Endothelial cell of umbilical vein (primary cell): ENCODE results near the gene SLAIN2. TPM values are rescaled to one million over a fixed set of nuclear protein-coding genes. Genes with fewer than 3 reads are reported as not detected.
"Not testable (repeated sequence)": the region's sequence is repeated elsewhere in the genome, so short reads cannot be mapped to it uniquely, and the experiment has no call there.

Experiments
- BruUV-seq: library from RNA; stranded (reverse); fragments of 400-500 nt; replicated peaks from 2 replicates; lab custom pipeline; 2021; lab: Mats Ljungman, UMichigan
- CTCF ChIA-PET: fragments of 300-600, 350-600 bp; sonication (Branson Sonifier 250); formaldehyde crosslinking; loops from one replicate; lab custom pipeline; 2021; ENCODE audit warnings: antibody characterized with exemption, inconsistent platforms; lab: Charles Lee
- POLR2A ChIA-PET: fragments of 300-600, 350-600 bp; sonication (Branson Sonifier 250); formaldehyde crosslinking; loops from one replicate; lab custom pipeline; 2021; ENCODE audit warnings: antibody characterized with exemption, inconsistent platforms; lab: Charles Lee
- DNase-seq: peaks from one replicate; pipeline ENCODE4 v3.0.0-alpha.2; 2011; ENCODE audit warnings: low read depth, low spot score
- FAIRE-seq: peaks from 2 replicates; lab custom pipeline; 2011; peaks lifted over from hg19 to GRCh38; lab: Jason Lieb, UNC
- H2AFZ ChIP-seq: 2 replicates; pipeline ENCODE4 v1.6.0; 2012; ENCODE audit warnings: low read depth, low read length, control low read depth, inconsistent platforms
- H3K27ac ChIP-seq: 2 replicates; pipeline ENCODE4 v1.5.1; 2011; ENCODE audit warnings: low read depth, mild to moderate bottlenecking, control low read depth, low read length, moderate library complexity; ENCODE audit not compliant: insufficient read depth
- H3K27me3 ChIP-seq, 2 experiments: 2 replicates each; pipeline versions ENCODE4 v1.6.0 to v1.6.1; 2011; ENCODE audit warnings: low read length in 2 of 2, mixed read lengths in 1 of 2; ENCODE audit not compliant: control insufficient read depth in 2 of 2, insufficient read depth in 2 of 2
- H3K36me3 ChIP-seq, 2 experiments: 2 replicates in 1 of 2; 3 replicates in 1 of 2; pipeline ENCODE4 v1.5.1; 2011; ENCODE audit warnings: low read length in 2 of 2, mild to moderate bottlenecking in 1 of 2, moderate library complexity in 1 of 2; ENCODE audit not compliant: control insufficient read depth in 2 of 2, insufficient read depth in 2 of 2; ENCODE audit errors: extremely low read depth in 1 of 2
- H3K4me1 ChIP-seq: 3 replicates; pipeline ENCODE4 v1.5.1; 2011; ENCODE audit warnings: mild to moderate bottlenecking, low read length; ENCODE audit not compliant: control insufficient read depth, insufficient read depth; ENCODE audit errors: extremely low read depth
- H3K4me2 ChIP-seq: 2 replicates; pipeline ENCODE4 v1.6.1; 2011; ENCODE audit warnings: low read length, control low read depth, mixed read lengths; ENCODE audit not compliant: insufficient read depth
- H3K4me3 ChIP-seq, 3 experiments: fragments of 200-600 bp in 1 of 3; sonication (generic), shearing (Covaris generic) in 1 of 3; replicated peaks in 1 of 3; 2 replicates each; pipeline ENCODE4 v1.5.1; 2011 to 2016; ENCODE audit warnings: control low read depth in 3 of 3, low read length in 3 of 3, mild to moderate bottlenecking in 2 of 3, inconsistent platforms in 1 of 3, low read depth in 1 of 3, moderate library complexity in 1 of 3; ENCODE audit not compliant: insufficient read depth in 1 of 3
- H3K79me2 ChIP-seq: 2 replicates; pipeline ENCODE4 v1.6.0; 2012; ENCODE audit warnings: low read length, inconsistent platforms; ENCODE audit not compliant: control insufficient read depth, insufficient read depth
- H3K9ac ChIP-seq: replicated peaks from 2 replicates; pipeline ENCODE3; 2011; ENCODE audit warnings: low read length, control low read depth; ENCODE audit not compliant: insufficient read depth; ENCODE audit errors: extremely low read depth
- H3K9me1 ChIP-seq: replicated peaks from 3 replicates; pipeline ENCODE4 v1.6.0; 2011; ENCODE audit warnings: mild to moderate bottlenecking, low read length; ENCODE audit not compliant: control insufficient read depth, insufficient read depth; ENCODE audit errors: extremely low read depth
- H3K9me3 ChIP-seq: replicated peaks from 2 replicates; pipeline ENCODE4 v1.5.1; 2012; ENCODE audit warnings: low read length, inconsistent platforms; ENCODE audit not compliant: control insufficient read depth, insufficient read depth
- H4K20me1 ChIP-seq: replicated peaks from 2 replicates; pipeline ENCODE3; 2011; ENCODE audit warnings: mild to moderate bottlenecking, low read length; ENCODE audit not compliant: control insufficient read depth, insufficient read depth; ENCODE audit errors: extremely low read depth
- CTCF ChIP-seq, 2 donors: IDR thresholded peaks; 1 replicate in 1 of 2; 2 replicates in 1 of 2; pipeline ENCODE4 v1.5.1; 2011; ENCODE audit warnings: low read length in 2 of 2, mild to moderate bottlenecking in 2 of 2, moderate library complexity in 2 of 2, control low read depth in 1 of 2, inconsistent platforms in 1 of 2, low read depth in 1 of 2; ENCODE audit not compliant: insufficient read depth in 1 of 2; ENCODE audit errors: extremely low read depth in 1 of 2
- EZH2 ChIP-seq: IDR thresholded peaks from 2 replicates; pipeline ENCODE4 v1.6.1; 2012; ENCODE audit warnings: borderline replicate concordance, low read depth, mild to moderate bottlenecking, moderate library complexity, low read length, inconsistent platforms; ENCODE audit not compliant: severe bottlenecking
- FOS ChIP-seq: IDR thresholded peaks from 2 replicates; pipeline ENCODE4 v1.6.1; 2011; ENCODE audit warnings: mild to moderate bottlenecking, low read length, moderate library complexity, borderline replicate concordance; ENCODE audit not compliant: insufficient read depth
- GATA2 ChIP-seq: IDR thresholded peaks from 2 replicates; pipeline ENCODE4 v1.7.0; 2011; ENCODE audit warnings: low read depth, mild to moderate bottlenecking, moderate library complexity, mixed read lengths, low read length; ENCODE audit not compliant: insufficient read length, insufficient read depth
- JUN ChIP-seq: IDR thresholded peaks from 2 replicates; pipeline ENCODE4 v1.6.1; 2011; ENCODE audit warnings: borderline replicate concordance, low read depth; ENCODE audit not compliant: insufficient read length, insufficient read depth
- MAX ChIP-seq: IDR thresholded peaks from 2 replicates; pipeline ENCODE4 v1.6.1; 2011; ENCODE audit not compliant: insufficient read depth, insufficient read length
- MYC ChIP-seq: IDR thresholded peaks from one replicate; pipeline ENCODE4 v1.6.1; 2011; ENCODE audit warnings: mild to moderate bottlenecking, low read depth, low read length
- POLR2A ChIP-seq: IDR thresholded peaks from 2 replicates; pipeline ENCODE4 v1.6.1; 2012; ENCODE audit warnings: low read depth, mild to moderate bottlenecking, control low read depth, low read length
- POLR2AphosphoS5 ChIP-seq: IDR thresholded peaks from 2 replicates; pipeline ENCODE4 v1.6.1; 2012; ENCODE audit warnings: low read depth, mild to moderate bottlenecking, control low read depth, low read length, moderate library complexity; ENCODE audit not compliant: insufficient read depth
- dilution Hi-C: fragments of 300-500 bp; cut with MboI; formaldehyde crosslinking; loops from one replicate; pipeline ENCODE4 v1.15.0; 2019; ENCODE audit warnings: low sequenced_read_pairs; ENCODE audit not compliant: extremely low pct_ligation_motif_present
- intact Hi-C: fragments of 100-400 bp; cut with micrococcal nuclease; formaldehyde crosslinking; loops from one replicate; pipeline ENCODE4 v1.10.0; 2022
- polyA plus RNA-seq, 4 experiments: library from polyadenylated mRNA; depleted of rRNA in 3 of 4; stranded (reverse) in 3 of 4; unstranded in 1 of 4; fragments of >200 nt; gene quantifications; 2 replicates each; pipeline versions ENCODE4 v1.2.1 to v1.2.3, GENCODE V29; 2011 to 2012; ENCODE audit warnings: missing spikeins in 1 of 4
- total RNA-seq: library from RNA; stranded (reverse); gene quantifications from 2 replicates; pipeline ENCODE4 v1.2.3, GENCODE V29; 2021

The SLAIN2 gene
- total and polyA plus RNA-seq, 2 donors (not counting 3 experiments of a cell fraction or from before 2014, with no cell fraction given), result 27.4 to 49.5 TPM

- DNase-seq (no peak), FAIRE-seq (no peak)
- POLR2A ChIA-PET, result no interaction called here
- CTCF ChIA-PET, result interaction anchor here (1.3 kb wide), 1 partner anchor 235 kb away, joined by 4 read pairs; no protein-coding TSS in a partner anchor
- intact Hi-C loops (no loop called here), dilution Hi-C loops (no loop called here)
- Histone ChIP-seq H3K9me1 (no peaks in the 10 kb centered on the region), H3K79me2 (no peaks in the 10 kb centered on the region), H3K27ac (no peak overlapping the region), H3K9ac (no peak overlapping the region), H4K20me1 (no peaks in the 10 kb centered on the region), H3K4me3 (no peak overlapping the region), H2AFZ (no peak overlapping the region), H3K36me3 (no peaks in the 10 kb centered on the region), H3K27me3 (peaks cover 2 to 10% of the 10 kb centered on the region in 2 experiments), H3K4me2 (no peak overlapping the region), H3K4me1 (no peaks in the 10 kb centered on the region), H3K9me3 (no peaks in the 10 kb centered on the region)
- no TSS peak for BruUV-seq
- no peak for TF ChIP-seq POLR2A
- no peak for TF ChIP-seq CTCF (IDR thresholded peaks at IDR 0.05; ENCODE audit: extremely low read depth in 1 of 2, insufficient read depth in 1 of 2, low read depth in 1 of 2, low read length in 2 of 2)
- TF ChIP-seq EZH2, result no peak
- no peak for TF ChIP-seq GATA2
- no peak for TF ChIP-seq FOS
- TF ChIP-seq POLR2AphosphoS5, result no peak
- TF ChIP-seq MYC, result no peak
- no peak for TF ChIP-seq JUN
- no peak for TF ChIP-seq MAX
These were observed 29.4 kb upstream of the SLAIN2 start for GRCh38 chr4:48311896-48312295.

GRCh38 chr4:48314746-48315145 lies 26.6 kb upstream of the SLAIN2 start:
- H3K9me3 ChIP-seq, H3K79me2 ChIP-seq, H3K4me3 ChIP-seq, H4K20me1 ChIP-seq, intact Hi-C loops, H3K4me1 ChIP-seq, BruUV-seq, DNase-seq, POLR2A ChIA-PET, H3K9me1 ChIP-seq, H2AFZ ChIP-seq, H3K27ac ChIP-seq, H3K4me2 ChIP-seq, H3K27me3 ChIP-seq, FAIRE-seq, H3K9ac ChIP-seq, dilution Hi-C loops, H3K36me3 ChIP-seq: not testable (repeated sequence)
- CTCF ChIA-PET, result interaction anchor here (2.4 kb wide), 1 partner anchor 232 kb away, joined by 9 read pairs; no protein-coding TSS in a partner anchor
